ENCODE data around the gene TMEM50B. TPM values are rescaled to one million over a fixed set of nuclear protein-coding genes. Genes with fewer than 3 reads are reported as not detected.

The TMEM50B gene
- total and polyA plus RNA-seq, 2 of the 8 experiments (the other 6 are each of a cell fraction or from before 2014, with no cell fraction given): 16.8 to 20.5 TPM

DNA sequence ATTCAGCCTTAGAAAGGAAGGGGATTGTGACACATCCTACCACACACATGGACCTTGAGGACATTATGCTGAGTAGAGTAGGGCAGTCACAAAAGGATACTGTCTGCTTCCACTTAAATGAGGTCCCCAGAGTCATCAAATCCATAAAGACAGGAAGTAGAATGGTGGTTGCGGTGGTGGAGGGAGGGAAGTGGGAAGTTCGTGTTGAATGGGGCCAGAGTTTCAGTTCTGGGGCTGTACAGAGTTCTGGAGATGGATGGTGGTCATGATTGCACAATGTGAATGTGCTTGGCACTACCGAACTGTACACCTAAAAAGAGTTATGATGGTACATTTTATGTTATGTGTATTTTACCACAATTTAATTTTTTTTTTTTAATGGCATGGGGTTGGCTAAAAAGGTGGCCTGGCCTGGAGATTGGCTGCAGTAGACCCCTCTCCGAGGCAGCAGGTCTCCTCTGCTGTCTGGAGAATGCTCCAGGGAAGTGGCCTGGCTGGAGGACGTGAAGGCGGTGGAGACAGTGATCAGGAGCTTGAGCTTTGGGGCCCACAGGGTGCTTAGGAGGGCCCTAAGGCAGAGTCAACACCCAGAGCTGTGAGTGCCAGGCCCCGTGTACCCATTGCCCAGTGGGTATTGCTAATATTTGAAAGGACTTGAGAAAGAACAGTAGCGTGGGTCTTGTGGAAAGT, 46.2 kb downstream of the TMEM50B start:
- Histone ChIP-seq H2AK5ac (ENCODE audit: low read depth, low read length) (no peak overlapping the region), H2AFZ (ENCODE audit: low read length) (no peak overlapping the region), H2BK120ac (replicated peaks; ENCODE audit: low read depth, low read length) (no peak overlapping the region), H3K23ac (ENCODE audit: insufficient read length) (no peak overlapping the region), H3K4me2 (ENCODE audit: insufficient read depth in 1 of 2, low read depth in 2 of 2, low read length in 2 of 2) (no peak overlapping the region), H3K4me1 (replicated peaks in 1 of 4; ENCODE audit: control insufficient read depth in 3 of 4, insufficient read depth in 4 of 4, low read length in 3 of 4) (no peaks in the 10 kb centered on the region), H3K79me1 (ENCODE audit: low read depth, low read length) (no peaks in the 10 kb centered on the region), H3K9me3 (ENCODE audit: insufficient read depth in 2 of 2, low read depth in 1 of 2, low read length in 1 of 2) (no peaks in the 10 kb centered on the region), H2BK15ac (ENCODE audit: low read length) (no peak overlapping the region), H3K56ac (replicated peaks; ENCODE audit: insufficient read length, low read depth, low read length) (no peak overlapping the region), H3K9ac (replicated peaks in 1 of 4; ENCODE audit: extremely low read depth in 1 of 4, low read depth in 3 of 4, low read length in 3 of 4) (no peak overlapping the region), H3K4me3 (ENCODE audit: extremely low read depth in 1 of 4, insufficient read depth in 2 of 4, low read depth in 3 of 4, low read length in 4 of 4) (no peak overlapping the region), H3K14ac (ENCODE audit: insufficient read length) (no peak overlapping the region), H3K27me3 (replicated peaks in 1 of 4; ENCODE audit: control insufficient read depth in 3 of 4, extremely low read depth in 1 of 4, insufficient read depth in 3 of 4, low read length in 3 of 4) (no peaks in the 10 kb centered on the region), H3K27ac (ENCODE audit: low read depth, low read length) (no peak overlapping the region), H2BK12ac (ENCODE audit: low read depth, low read length) (no peak overlapping the region), H3K4ac (replicated peaks; ENCODE audit: insufficient read length, low read depth, low read length) (no peak overlapping the region), H4K5ac (ENCODE audit: insufficient read length, low read depth, low read length) (no peak overlapping the region), H4K91ac (replicated peaks; ENCODE audit: insufficient read length, low read length) (no peak overlapping the region), H2BK20ac (ENCODE audit: low read length) (no peak overlapping the region), H3K18ac (ENCODE audit: extremely low read depth, low read length) (no peak overlapping the region), H3K23me2 (ENCODE audit: low read depth, low read length) (no peaks in the 10 kb centered on the region), H4K8ac (ENCODE audit: extremely low read depth, insufficient read depth, low read length) (no peak overlapping the region), H3K36me3 (ENCODE audit: control insufficient read depth in 2 of 4, insufficient read depth in 4 of 4, low read length in 3 of 4) (peaks cover 10 to 57% (median 42%) of the 10 kb centered on the region in 4 experiments; a peak in 7 of 8 replicates), H4K20me1 (replicated peaks in 1 of 2; ENCODE audit: control insufficient read depth in 1 of 2, insufficient read depth in 2 of 2, low read length in 2 of 2) (no peaks in the 10 kb centered on the region), H2BK5ac (ENCODE audit: low read depth, low read length) (no peak overlapping the region), H3K79me2 (ENCODE audit: control insufficient read depth in 1 of 2, insufficient read depth in 2 of 2, low read length in 2 of 2) (no peaks in the 10 kb centered on the region)
- POLR2A ChIA-PET (ENCODE audit: partially characterized antibody): no interaction called here
- TF ChIP-seq SP2 (IDR thresholded peaks at IDR 0.05; ENCODE audit: low read length) (no peak), GTF2F1 (IDR thresholded peaks at IDR 0.05; ENCODE audit: borderline replicate concordance, low read depth, low read length) (no peak), EZH2 (IDR thresholded peaks at IDR 0.05; ENCODE audit: low read depth, low read length, severe bottlenecking) (no peak), POU5F1 (IDR thresholded peaks at IDR 0.05; ENCODE audit: low read depth, low read length) (no peak), RXRA (IDR thresholded peaks at IDR 0.05; ENCODE audit: insufficient read depth, low read depth, low read length) (no peak)
- 93% methylated on average over 8 of the region's 8 CpGs; no CpG with 5 or more reads in 1 of the 2 experiments for WGBS, 2 experiments (ENCODE audit: extremely low coverage in 1 of 2, insufficient coverage in 1 of 2, insufficient read length in 1 of 2, insufficient replicate concordance in 2 of 2, low coverage in 1 of 2, low lambda C conversion rate in 2 of 2, missing lambda C conversion rate in 1 of 2)
- CTCF ChIA-PET (ENCODE audit: partially characterized antibody): interaction anchor here (1.2 kb wide), 1 partner anchor 12 kb away, joined by 6 read pairs; no protein-coding TSS in a partner anchor
- DNase-seq (ENCODE audit: low read depth in 1 of 2, low spot score in 2 of 2): no peak
- FAIRE-seq: no peak
